ENCODE data around the gene ZNF487. TPM values are rescaled to one million over a fixed set of nuclear protein-coding genes. Genes with fewer than 3 reads are reported as not detected.
A peak's percentile ranks its signal among the peaks of the same experiment; 100 is the strongest.

Gene ZNF487
- total and polyA plus RNA-seq, 2 of the 4 experiments (the other 2 are of a cell fraction), result 1.7 to 2.7 TPM

GRCh38 chr10:43404704-43405084 lies 32.2 kb upstream of the ZNF487 start:
- Histone ChIP-seq H2BK120ac (ENCODE audit: low read depth, low read length) (no peak overlapping the region), H2BK15ac (ENCODE audit: low read depth, low read length) (no peak overlapping the region), H4K8ac (ENCODE audit: low read depth in 2 of 2, low read length in 2 of 2) (no peak overlapping the region), H3K4me1 (ENCODE audit: control insufficient read depth, insufficient read depth, low read length) (peaks cover 6% of the 10 kb centered on the region), H3K23ac (ENCODE audit: low read depth, low read length) (peak overlapping the region; percentile 76; the same call in 1 of the 2 replicates), H4K5ac (ENCODE audit: low read depth, low read length) (no peak overlapping the region), H3K4me3 (ENCODE audit: insufficient read depth, low read depth, low read length) (no peak overlapping the region), H3K27ac (ENCODE audit: insufficient read depth, low read length) (no peak overlapping the region), H3K4me2 (ENCODE audit: low read depth, low read length) (no peak overlapping the region), H3K4ac (ENCODE audit: low read depth, low read length) (no peak overlapping the region), H3K14ac (replicated peaks; ENCODE audit: low read depth, low read length) (no peak overlapping the region), H4K91ac (ENCODE audit: insufficient read depth, low read depth, low read length) (no peak overlapping the region), H3K27me3 (ENCODE audit: control insufficient read depth, insufficient read depth, low read length) (no peaks in the 10 kb centered on the region), H3K56ac (ENCODE audit: extremely low read depth, insufficient read depth, low read length) (no peak overlapping the region), H3K9me1 (ENCODE audit: insufficient read depth, low read length) (no peaks in the 10 kb centered on the region; the same call in 1 of the 2 replicates), H3K79me1 (ENCODE audit: low read depth in 1 of 2, low read length in 2 of 2) (peaks cover 0 to 19% of the 10 kb centered on the region in 2 experiments; a peak in 2 of 4 replicates), H2AFZ (replicated peaks; ENCODE audit: low read length, poor library complexity) (no peak overlapping the region), H3K9ac (ENCODE audit: low read depth, low read length) (no peak overlapping the region), H3K36me3 (ENCODE audit: control insufficient read depth, insufficient read depth, low read length) (0 out of 2 replicates have a peak, but pooled peaks cover 2% of the 10 kb centered on the region), H4K20me1 (ENCODE audit: insufficient read depth, low read length) (peaks cover 87% of the 10 kb centered on the region), H2BK20ac (ENCODE audit: low read depth, low read length) (no peak overlapping the region), H3K9me3 (ENCODE audit: control insufficient read depth, insufficient read depth, low read length) (no peaks in the 10 kb centered on the region), H2BK5ac (ENCODE audit: low read depth, low read length, poor library complexity, severe bottlenecking) (no peak overlapping the region), H2AK5ac (ENCODE audit: low read depth, low read length) (no peak overlapping the region), H2AK9ac (replicated peaks; ENCODE audit: low read depth, low read length, poor library complexity) (no peak overlapping the region), H3K18ac (ENCODE audit: low read depth, low read length) (no peak overlapping the region)
- in situ Hi-C loops (cut with MboI; ENCODE audit: low sequenced_read_pairs) (loop anchor here (5.0 to 25.0 kb wide), 2 partner anchors 48 to 1583 kb away; partner anchors contain the start of gene DEPP1), dilution Hi-C loops (cut with HindIII; ENCODE audit: low sequenced_read_pairs, unreplicated experiment) (no loop called here), intact Hi-C loops (cut with micrococcal nuclease) (loop anchor here (5.0 kb wide), 1 partner anchor 267 kb away; the partner anchor contains the start of gene CSGALNACT2)
- WGBS, 2 experiments (ENCODE audit: extremely low coverage in 2 of 2, insufficient read length in 1 of 2), result no CpG with 5 or more reads among the region's 6 CpGs
- DNase-seq (no peak), ATAC-seq (ENCODE audit: low read depth) (no peak)
- POLR2A ChIA-PET (ENCODE audit: unreplicated experiment), result no interaction called here
- BruUV-seq (replicated peaks), result no TSS peak
- TF ChIP-seq NFE2L2 (IDR thresholded peaks at IDR 0.05; ENCODE audit: low read depth, low read length), result no peak
- TF ChIP-seq BHLHE40 (IDR thresholded peaks at IDR 0.05; ENCODE audit: low read depth, low read length), result no peak
- TF ChIP-seq CEBPB (IDR thresholded peaks at IDR 0.05; ENCODE audit: low read depth, low read length), result no peak
- no peak for TF ChIP-seq CHD1 (IDR thresholded peaks at IDR 0.05; ENCODE audit: low read depth, low read length)
- CTCF ChIA-PET, result no interaction called here

Measured in IMR-90 (cell line).